Measurements from ENCODE around the gene PROX1. TPM values are rescaled to one million over a fixed set of nuclear protein-coding genes. Genes with fewer than 3 reads are reported as not detected.

The PROX1 gene
- total RNA-seq, 4 donors from 2014 or later: 1.9 to 3.2 (median 2.5) TPM

GRCh38 chr1:214072426-214073157 is 84.8 kb downstream of the PROX1 start:
- 23 to 39% methylated on average over 7 to 10 of the region's 10 CpGs for WGBS, 2 donors (ENCODE audit: low coverage in 1 of 2)
- Histone ChIP-seq H3K4me1 (no peaks in the 10 kb centered on the region), H3K36me3 (no peaks in the 10 kb centered on the region), H3K27me3 (peaks cover 61% of the 10 kb centered on the region), H3K27ac (no peak overlapping the region), H3K9me3 (no peaks in the 10 kb centered on the region), H3K4me3 (no peak overlapping the region)
- TF ChIP-seq POLR2A (IDR thresholded peaks at IDR 0.05) (no peak), CTCF (IDR thresholded peaks at IDR 0.05) (no peak), POLR2AphosphoS5 (IDR thresholded peaks at IDR 0.05) (no peak)
- no peak for ATAC-seq

- Histone ChIP-seq H3K36me3 (no peaks in the 10 kb centered on the region), H3K4me3 (no peak overlapping the region), H3K27ac (no peak overlapping the region), H3K9me3 (no peaks in the 10 kb centered on the region), H3K4me1 (no peaks in the 10 kb centered on the region), H3K27me3 (peaks cover 42% of the 10 kb centered on the region)
- ATAC-seq: no peak
- TF ChIP-seq EP300 (IDR thresholded peaks at IDR 0.05): no peak
- no peak for TF ChIP-seq POLR2A (IDR thresholded peaks at IDR 0.05)
- TF ChIP-seq CTCF (IDR thresholded peaks at IDR 0.05): no peak
- TF ChIP-seq POLR2AphosphoS5 (IDR thresholded peaks at IDR 0.05): no peak
- 38 to 73% methylated on average over 1 of the region's 1 CpG for WGBS, 2 donors (ENCODE audit: low coverage in 1 of 2)
Observed at GRCh38 chr1:214074477-214074876, 86.7 kb downstream of the PROX1 start.

GRCh38 chr1:214075305-214075998 is 87.7 kb downstream of the PROX1 start:
- TF ChIP-seq POLR2A (IDR thresholded peaks at IDR 0.05) (no peak), EP300 (IDR thresholded peaks at IDR 0.05) (no peak), CTCF (IDR thresholded peaks at IDR 0.05) (no peak), POLR2AphosphoS5 (IDR thresholded peaks at IDR 0.05) (no peak)
- 56% methylated on average over 5 of the region's 5 CpGs; no CpG with 5 or more reads in 1 of the 2 donors for WGBS, 2 donors (ENCODE audit: low coverage in 1 of 2)
- H3K27ac ChIP-seq: no peak overlapping the region
- H3K9me3 ChIP-seq: no peaks in the 10 kb centered on the region
- peaks cover 42% of the 10 kb centered on the region for H3K27me3 ChIP-seq
- no peaks in the 10 kb centered on the region for H3K36me3 ChIP-seq
- ATAC-seq: no peak
- H3K4me1 ChIP-seq: no peaks in the 10 kb centered on the region
- no peak overlapping the region for H3K4me3 ChIP-seq

- TF ChIP-seq EP300 (IDR thresholded peaks at IDR 0.05) (no peak), POLR2A (IDR thresholded peaks at IDR 0.05) (no peak), CTCF (IDR thresholded peaks at IDR 0.05) (no peak), POLR2AphosphoS5 (IDR thresholded peaks at IDR 0.05) (no peak)
- Histone ChIP-seq H3K36me3 (no peaks in the 10 kb centered on the region), H3K4me1 (no peaks in the 10 kb centered on the region), H3K27ac (no peak overlapping the region), H3K9me3 (no peaks in the 10 kb centered on the region), H3K4me3 (no peak overlapping the region), H3K27me3 (peaks cover 40% of the 10 kb centered on the region)
- 31 to 40% methylated on average over 5 to 13 of the region's 16 CpGs for WGBS, 2 donors (ENCODE audit: low coverage in 1 of 2)
- no peak for ATAC-seq
Observed at GRCh38 chr1:214075999-214076707, 88.4 kb downstream of the PROX1 start.
